ENCODE measurements around the gene PCDH9. TPM values are rescaled to one million over a fixed set of nuclear protein-coding genes. Genes with fewer than 3 reads are reported as not detected.

Gene PCDH9
- total RNA-seq, 1 donor from 2014 or later, result 4.2 TPM

- DNase-seq (ENCODE audit: low spot score), result no peak
These were observed 61.8 kb downstream of the PCDH9 start for GRCh38 chr13:67168384-67168783.

- no peak for DNase-seq (ENCODE audit: low spot score)
These were observed 62.7 kb downstream of the PCDH9 start for GRCh38 chr13:67167420-67167819.

GRCh38 chr13:67161176-67161575, 69.0 kb downstream of the PCDH9 start:
- no peak for DNase-seq (ENCODE audit: low spot score)

GRCh38 chr13:67158903-67159302, 71.2 kb downstream of the PCDH9 start:
- no peak for DNase-seq (ENCODE audit: low spot score)

GRCh38 chr13:67156723-67157060, 73.4 kb downstream of the PCDH9 start:
- DNase-seq (ENCODE audit: low spot score), result no peak

- DNase-seq (ENCODE audit: low spot score), result no peak
These were observed 74.0 kb downstream of the PCDH9 start for GRCh38 chr13:67155898-67156722.

- DNase-seq (ENCODE audit: low spot score), result no peak
These were observed 78.1 kb downstream of the PCDH9 start for GRCh38 chr13:67152085-67152484.

GRCh38 chr13:67151652-67152051, 78.5 kb downstream of the PCDH9 start:
- no peak for DNase-seq (ENCODE audit: low spot score)

- no peak for DNase-seq (ENCODE audit: low spot score)
These were observed 79.5 kb downstream of the PCDH9 start for GRCh38 chr13:67150608-67151007.

GRCh38 chr13:67148161-67148571, 82.0 kb downstream of the PCDH9 start:
- DNase-seq (ENCODE audit: low spot score), result no peak

- DNase-seq (ENCODE audit: low spot score), result no peak
These were observed 82.6 kb downstream of the PCDH9 start for GRCh38 chr13:67147342-67148133.

- no peak for DNase-seq (ENCODE audit: low spot score)
These were observed 83.5 kb downstream of the PCDH9 start for GRCh38 chr13:67146523-67147130.

- DNase-seq (ENCODE audit: low spot score), result no peak
These were observed 84.2 kb downstream of the PCDH9 start for GRCh38 chr13:67145950-67146349.

- no peak for DNase-seq (ENCODE audit: low spot score)
These were observed 86.5 kb downstream of the PCDH9 start for GRCh38 chr13:67143544-67144115.

- DNase-seq (ENCODE audit: low spot score), result no peak
These were observed 90.1 kb downstream of the PCDH9 start for GRCh38 chr13:67140006-67140405.

GRCh38 chr13:67139551-67139950, 90.6 kb downstream of the PCDH9 start:
- DNase-seq (ENCODE audit: low spot score), result no peak

GRCh38 chr13:67138970-67139369, 91.2 kb downstream of the PCDH9 start:
- no peak for DNase-seq (ENCODE audit: low spot score)

GRCh38 chr13:67137044-67137735, 92.9 kb downstream of the PCDH9 start:
- DNase-seq (ENCODE audit: low spot score), result no peak

GRCh38 chr13:67136157-67136556, 94.0 kb downstream of the PCDH9 start:
- DNase-seq (ENCODE audit: low spot score), result no peak

GRCh38 chr13:67135356-67135755, 94.8 kb downstream of the PCDH9 start:
- no peak for DNase-seq (ENCODE audit: low spot score)
